HG03280 (cell line): Measurements from ENCODE around the gene KCNN3.

Experiments
- ATAC-seq: cut with Tn5 transposase; IDR thresholded peaks from one replicate; pipeline ENCODE4 v1.9.1; 2021; ENCODE audit warnings: mild to moderate bottlenecking, moderate library complexity; ENCODE audit not compliant: unreplicated experiment

KCNN3 gene

DNA sequence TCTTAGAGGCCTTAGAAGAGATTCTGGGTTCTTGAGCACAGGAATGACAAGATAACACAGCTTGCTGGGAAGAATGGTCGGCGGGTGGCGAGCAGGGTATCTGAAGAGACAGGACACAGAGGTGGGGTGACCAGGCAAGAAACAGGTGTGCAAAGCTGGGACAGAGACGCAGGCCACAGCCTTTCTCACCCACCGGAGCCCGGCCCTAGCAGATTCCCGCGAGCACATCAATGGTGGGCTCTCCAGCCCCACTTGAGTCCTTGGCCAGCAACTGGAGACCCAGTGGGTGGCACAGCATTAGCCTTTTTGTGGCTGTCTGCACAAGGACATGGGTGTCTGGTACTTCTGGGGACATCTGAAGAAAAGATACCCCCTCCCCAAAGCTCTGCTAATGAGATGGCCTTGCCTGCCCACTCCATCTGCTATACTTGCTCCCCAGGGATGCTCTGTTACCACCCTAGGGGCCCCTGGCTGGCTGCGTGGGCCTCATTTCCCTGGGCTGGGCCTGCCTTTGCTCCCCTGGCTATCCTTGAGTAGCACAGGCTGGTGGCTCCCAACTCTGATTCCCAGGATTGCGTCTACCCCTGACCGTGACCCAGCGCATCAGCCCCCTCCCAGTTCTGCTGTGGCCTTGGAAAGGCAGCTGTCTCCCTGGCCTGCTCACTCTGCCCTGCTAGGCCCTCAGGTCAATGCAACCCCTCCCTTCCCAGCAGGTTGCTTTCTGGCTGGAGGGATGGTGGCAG is 134.8 kb downstream of the KCNN3 start:
- ATAC-seq: no peak

DNA sequence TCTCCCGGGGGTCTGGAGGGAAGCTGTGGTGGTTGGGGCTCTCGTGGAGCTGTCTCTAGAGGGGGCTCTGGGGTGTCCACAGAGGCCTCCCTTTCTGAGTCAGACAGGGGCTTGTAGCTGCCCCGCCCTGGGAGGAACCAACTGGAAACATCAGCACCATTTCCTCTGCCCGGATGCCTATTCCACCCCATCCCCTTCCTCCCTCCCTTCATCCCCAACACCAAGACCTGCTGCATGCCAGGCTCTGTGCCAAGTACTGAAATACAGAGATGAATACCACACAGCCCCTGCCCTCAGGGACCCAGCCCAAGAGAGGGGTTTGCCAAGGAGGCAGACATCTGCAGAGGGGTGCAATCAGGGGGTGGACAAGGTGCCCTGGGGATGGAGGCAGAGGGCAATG is 136.5 kb downstream of the KCNN3 start:
- no peak for ATAC-seq

DNA sequence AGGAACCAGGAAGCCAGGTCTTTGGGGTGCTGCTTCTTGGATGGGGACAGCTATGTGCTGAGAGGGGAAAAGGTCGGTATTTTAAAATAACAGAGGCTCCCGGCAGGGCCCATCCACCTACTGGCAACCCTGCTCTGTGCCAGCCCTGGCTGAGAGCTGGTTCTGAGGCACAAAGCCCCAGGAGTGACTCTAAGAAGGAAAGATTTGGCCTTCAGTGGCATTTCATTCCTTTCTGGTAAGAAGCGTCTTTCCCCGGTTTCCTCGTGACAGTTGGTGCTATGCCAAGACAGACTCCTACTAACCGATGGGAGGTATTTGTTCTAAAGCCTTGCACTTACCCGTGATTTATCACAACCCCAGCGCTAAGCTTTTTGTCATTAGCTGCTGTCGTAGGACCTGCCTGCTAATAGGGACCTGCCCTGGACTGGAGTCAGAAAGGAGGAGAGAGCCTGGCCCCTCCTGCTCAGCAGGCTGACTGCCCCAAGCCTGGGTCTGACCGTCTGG is 139.0 kb downstream of the KCNN3 start:
- no peak for ATAC-seq

DNA sequence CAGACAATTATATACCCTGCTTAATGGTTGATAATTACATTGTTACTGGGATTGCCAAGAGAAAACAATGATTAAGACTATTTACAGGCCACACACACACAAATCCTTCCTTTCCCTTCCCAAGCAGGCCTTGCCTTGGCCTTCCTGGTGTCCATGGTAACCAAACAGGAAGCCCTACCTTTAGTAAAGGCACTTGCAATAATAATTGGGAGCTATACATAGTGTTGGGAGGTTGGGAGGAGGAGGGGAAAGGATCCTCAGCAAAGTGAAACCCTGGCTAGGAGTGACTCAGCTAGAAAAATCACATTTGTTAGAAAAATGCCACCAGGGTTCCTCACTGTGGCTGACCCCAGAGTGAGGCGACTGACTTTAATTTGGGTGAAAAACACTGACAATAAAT is 139.8 kb downstream of the KCNN3 start:
- no peak for ATAC-seq

DNA sequence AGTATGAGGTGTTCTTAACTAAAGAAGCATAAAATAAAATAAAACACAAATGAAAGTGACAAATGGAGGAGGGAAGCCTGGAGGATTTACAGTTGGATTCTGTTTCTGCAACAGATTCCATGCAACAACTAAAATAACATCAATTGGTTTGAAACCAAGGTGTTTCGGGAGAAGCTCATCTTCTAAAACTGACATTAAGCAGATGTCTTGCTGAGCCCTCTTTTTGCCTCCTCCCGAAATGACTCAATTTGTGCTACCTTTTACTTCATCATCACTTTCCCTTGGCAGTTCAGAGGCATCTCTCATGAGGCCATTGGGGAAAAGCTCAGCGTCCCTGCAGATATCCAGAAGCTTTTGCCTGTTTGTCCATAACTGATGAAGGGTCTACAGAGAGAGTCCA is 140.5 kb downstream of the KCNN3 start:
- no peak for ATAC-seq

DNA sequence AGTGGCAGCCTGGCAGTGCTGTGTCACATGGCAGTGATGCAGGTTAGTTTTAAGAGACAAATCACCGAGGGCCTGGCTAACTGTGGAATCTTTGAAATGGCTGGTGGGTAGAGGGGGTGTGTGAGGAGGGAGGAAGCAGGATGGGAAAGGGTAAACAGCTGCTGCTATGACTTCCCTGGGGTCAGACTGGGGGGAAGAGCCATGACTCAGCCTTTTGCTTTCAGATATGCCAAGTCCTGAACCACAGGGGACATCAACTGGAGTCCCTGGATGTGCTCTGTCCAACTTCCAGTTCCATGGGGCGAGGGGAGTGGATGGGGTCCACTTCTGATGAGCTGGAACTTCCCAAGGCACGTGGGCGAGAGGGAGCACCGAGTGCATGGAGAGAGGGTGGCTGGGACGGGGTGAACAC is 141.0 kb downstream of the KCNN3 start:
- ATAC-seq: no peak

DNA sequence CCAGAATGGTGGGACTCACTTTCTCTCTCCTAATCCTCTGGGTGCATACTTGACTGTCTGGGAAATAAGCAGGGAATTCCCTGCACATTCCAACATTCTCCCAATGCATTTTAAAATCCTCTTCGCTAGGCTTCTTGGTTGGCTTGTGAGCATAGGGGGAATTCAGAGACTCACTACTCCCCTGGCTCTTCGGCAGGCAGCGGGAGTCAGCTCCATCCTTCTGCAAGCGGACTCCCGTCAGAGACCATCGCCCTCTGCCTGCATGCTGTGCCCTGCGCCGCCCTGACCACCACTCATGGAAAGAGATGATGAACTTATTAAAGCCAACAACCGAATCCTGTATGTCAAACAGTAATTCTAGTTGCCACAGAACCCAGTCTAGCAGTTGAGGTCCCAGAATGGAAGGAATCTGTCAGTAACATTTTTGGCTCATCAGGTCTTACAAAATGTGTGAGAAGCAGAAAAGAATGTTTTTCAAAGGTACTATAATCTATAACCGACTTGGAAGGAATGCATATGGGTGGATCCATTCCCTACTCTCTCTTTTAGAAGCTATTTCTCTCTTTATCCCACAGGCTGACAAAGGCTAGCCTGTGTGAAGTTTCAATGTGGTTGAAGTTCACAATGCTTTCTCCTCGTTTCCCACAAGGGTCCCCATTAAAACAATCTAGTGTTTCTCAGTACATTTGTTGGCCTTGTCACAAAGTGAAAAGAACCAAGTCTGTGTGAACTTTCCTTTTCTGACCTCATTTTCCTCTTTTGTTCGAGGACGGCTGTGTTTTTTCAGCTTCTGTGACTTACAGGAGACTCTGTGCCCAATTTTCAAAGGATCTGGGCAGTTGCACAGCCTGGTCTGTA is 143.0 kb downstream of the KCNN3 start:
- ATAC-seq: no peak

DNA sequence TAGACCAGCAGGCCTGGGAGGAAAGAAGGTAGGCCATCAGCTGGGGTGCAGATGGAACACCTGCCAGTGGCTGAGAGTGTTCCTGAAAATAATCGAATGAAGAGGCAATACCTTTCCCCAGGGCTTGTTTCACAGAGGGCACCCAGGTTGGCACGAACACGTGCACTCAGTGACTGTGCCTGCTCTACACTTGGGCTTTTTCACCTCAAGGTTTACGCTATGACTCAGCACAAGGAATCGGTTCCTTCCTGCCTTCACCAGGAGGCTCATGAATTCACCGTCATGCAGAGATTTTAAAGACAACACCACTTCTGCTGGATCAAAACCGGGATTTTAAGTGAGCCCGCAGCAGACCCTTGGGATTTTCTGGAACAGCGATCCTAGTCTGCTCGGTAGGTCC is 143.6 kb downstream of the KCNN3 start:
- ATAC-seq: no peak

DNA sequence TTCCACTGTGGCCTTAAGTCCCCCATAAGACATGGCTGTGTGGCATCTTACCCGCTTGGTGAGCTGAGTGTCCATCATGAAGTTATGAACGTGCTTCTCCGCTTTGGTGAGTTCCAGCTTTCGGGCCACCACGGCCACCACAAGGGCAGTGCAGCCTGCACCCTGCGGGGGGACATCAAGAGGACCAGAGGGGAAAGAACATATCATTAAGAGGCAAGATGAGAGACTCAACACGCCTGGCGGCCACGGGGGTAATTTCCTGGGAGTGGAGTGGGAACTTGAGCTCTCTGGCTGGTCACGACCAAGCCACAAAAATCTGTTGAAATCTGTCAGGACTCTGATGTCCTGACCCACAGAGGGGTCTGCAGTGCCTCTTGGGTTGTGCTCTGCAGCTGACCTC is 144.2 kb downstream of the KCNN3 start:
- ATAC-seq: no peak

DNA sequence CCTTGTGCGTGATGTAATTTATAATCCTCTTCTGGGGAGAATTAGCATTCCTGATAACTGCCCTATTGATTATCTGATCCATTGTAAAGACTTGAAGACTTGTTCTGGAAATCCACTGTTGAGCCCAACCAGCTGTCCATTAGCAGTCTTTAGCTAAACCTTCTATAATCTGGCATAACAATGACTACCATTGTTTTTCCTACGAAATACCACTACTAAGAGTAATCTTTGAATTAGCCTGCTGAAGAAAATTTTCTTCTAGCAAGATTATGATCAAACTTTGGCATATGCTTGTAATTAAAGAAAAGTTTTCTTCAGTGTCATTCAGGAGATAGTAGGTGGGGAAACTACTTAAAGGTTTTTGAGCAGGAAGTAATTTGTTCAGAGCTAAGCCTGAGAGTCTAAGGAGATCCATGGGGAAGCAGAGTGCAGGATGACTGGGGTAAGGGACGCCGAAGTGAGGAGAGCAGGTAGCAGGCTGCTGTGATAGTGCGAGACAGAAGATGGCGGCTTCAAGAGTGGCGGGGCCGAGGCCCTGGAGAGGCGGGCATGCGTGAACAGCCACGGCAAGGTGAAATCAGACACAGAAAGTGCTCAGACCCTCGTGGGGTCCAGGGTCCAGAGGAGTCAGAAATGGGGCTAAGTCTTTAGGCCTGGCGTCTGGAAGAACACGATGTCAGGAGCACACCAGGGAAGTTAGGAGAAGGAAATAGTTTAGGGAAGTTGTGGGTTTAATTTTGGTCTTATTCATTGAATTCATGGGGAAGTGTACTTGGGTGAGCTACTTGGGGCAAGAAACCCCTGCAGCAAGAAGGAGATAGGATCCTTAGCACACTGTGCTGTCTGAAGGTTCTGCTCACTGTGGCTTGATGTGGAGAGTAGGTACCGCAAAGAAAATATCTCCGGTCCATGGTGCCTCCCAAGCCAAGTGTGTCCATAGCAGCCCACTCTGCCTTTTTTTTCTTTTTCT is 149.5 kb downstream of the KCNN3 start:
- ATAC-seq: no peak

DNA sequence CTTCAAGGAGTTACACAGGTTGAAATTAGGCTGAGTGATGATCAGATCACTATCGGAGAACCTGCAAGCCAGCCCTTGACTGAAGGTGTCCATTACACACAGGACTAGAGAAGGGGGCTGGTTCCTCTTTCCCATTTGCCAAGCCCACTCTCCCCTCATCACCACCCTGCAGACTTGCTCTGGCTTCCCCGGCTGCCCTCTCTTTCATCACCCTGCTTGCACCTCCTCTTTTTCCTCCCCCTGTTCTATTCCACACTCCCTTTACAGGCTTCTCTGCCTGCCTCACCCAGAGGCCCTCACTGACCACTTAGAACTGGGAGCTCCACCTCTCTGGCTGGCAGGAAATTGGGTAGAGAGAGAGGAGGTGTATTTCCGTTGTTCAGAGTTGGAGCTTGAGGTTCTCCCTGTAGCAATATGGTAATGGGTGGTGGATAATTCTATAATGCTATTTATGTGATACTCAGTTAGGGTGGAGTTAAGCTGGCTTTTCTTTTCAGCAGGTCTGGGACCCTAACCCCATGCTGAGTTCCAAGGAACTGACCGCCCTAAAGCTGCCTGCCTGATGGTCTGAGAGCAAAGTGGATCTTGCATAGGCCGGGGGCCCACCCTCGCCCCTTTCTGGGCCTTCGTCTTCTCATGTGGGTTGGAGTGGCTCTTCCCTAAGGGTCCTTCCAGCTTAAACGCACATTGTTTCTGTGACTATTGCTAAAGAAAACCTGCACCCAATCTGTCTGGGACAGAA is 150.3 kb downstream of the KCNN3 start:
- no peak for ATAC-seq

DNA sequence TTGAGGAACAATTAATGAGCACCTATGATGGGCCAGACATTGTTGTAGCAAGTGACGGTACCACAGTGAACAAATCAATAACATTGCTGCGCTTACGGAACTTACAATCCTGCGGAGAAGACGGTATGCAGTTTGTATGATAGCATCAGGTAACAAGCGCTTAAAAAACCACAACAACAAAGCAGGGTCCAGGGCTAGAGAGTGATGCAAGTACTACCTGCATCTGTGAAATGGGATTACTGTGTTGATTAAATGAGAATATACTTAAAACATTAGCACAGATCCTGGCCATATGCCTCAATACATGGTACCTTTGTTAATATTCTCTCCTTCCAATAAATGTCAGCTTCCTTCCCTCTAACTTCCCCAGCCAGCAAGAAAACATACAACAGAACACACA is 151.5 kb downstream of the KCNN3 start:
- no peak for ATAC-seq

DNA sequence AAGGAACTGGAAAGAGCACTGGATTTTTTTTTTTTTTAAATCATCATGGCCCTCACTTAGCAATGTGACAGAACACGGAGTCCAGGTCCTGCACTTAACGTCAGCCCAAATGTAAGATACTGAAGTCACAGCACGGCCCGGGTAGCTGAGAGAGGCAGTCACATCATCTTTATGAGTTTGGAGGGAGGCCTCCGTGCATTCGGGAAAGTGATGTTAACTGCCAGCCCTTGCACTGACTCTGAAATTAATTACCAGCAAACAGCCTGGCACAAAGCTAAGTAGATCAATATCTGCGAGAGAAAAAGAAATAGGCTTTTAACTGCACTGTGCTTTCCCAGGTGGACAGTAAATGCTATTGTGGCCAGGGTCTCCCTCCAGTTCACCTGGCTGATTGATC is 152.6 kb downstream of the KCNN3 start:
- no peak for ATAC-seq

DNA sequence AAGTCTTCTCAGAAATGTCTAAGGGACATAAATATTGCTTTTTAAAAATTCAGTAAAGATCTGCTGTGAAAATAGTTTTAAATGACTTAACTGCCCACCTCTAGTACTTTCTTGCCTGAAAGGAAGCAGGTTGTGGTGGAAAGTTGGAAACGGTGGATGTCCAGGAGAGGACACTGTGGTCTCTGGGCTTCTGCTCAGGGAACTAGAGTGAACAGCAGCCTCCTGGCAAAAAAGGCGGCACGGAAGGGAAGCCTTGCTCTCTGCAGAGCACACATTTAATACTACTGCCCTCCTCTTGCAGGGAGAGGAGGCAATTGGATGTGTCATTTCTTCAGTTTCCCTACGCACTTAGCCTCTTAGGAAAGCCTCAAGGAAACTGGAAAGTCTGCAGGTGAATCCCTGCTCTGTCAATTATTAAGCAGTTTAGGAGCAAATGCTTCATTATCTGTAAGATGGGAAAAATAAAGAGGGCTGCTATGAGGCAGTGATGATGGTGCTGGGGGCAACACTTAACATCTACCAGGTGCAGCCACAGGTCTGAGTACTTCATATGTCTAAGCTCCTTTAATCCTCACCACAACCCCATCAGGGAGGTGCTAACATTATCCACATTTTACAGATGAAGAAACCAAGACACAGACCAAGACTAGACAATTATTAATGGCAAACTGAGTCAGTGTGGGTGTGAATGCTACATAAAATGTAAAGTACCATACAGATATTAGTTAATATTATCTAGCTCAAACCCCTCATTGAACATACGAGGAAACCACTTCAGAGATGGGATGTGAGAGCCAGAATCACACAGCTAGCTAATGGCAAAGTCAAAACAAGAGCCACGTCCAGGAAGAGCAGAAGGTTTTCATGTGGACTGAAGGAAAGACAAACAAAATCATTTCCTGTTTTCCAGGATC is 153.2 kb downstream of the KCNN3 start:
- no peak for ATAC-seq

DNA sequence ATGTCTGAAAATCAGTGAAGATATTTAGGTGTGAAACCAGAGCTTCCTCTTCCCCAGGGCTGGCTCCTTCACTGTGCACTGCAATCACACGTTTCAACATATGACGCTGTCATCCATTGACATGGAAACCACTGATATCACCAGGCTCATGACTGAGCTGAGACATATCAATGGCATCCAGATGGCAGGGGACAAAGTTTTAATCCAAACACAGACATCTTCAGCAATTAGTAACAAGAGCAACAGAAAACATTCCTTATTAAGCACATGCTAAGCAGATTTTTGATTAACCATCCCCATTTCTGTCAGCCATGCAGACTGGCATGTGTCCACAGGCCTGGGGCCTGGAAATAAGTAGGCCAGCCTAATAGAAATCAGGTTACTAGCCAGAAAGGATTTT is 154.1 kb downstream of the KCNN3 start:
- no peak for ATAC-seq

DNA sequence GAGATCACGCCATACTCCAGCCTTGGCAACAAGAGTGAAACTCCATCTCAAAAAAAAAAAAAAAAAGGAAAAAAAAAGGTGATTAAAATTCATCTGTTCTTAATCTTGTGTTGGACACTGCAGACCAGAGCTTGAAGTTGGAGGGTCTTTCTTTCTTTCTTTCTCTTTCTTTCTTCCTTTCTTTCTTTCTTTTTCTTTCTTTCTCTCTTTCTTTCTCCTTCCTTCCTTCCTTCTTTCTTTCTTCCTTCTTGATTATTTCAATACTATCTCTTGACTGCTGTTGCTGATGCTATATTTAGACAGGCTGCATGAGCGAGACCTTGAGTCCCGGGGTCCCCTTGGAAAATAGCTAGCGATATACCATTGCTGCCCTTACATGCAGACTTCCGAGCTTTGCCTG is 154.7 kb downstream of the KCNN3 start:
- ATAC-seq: no peak

DNA sequence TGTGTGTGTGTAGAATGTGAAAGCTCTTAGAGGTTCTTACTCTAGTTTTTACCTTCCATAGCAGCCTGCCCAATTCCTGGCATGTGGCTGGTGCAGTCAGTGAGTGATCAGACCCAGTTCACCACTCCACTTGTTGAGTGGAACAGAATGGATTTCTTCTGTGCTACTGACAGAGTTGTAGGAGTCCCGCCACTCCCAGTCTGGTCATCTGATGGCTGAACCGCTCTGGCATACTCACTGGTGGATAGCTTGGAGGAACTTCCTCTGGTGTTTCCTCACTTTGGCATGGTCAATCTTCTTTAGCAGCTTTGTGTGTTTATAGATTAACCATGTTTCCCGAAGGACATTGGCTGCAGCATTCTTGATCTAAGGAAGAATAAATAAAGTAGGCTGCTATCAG is 155.4 kb downstream of the KCNN3 start:
- ATAC-seq: no peak

DNA sequence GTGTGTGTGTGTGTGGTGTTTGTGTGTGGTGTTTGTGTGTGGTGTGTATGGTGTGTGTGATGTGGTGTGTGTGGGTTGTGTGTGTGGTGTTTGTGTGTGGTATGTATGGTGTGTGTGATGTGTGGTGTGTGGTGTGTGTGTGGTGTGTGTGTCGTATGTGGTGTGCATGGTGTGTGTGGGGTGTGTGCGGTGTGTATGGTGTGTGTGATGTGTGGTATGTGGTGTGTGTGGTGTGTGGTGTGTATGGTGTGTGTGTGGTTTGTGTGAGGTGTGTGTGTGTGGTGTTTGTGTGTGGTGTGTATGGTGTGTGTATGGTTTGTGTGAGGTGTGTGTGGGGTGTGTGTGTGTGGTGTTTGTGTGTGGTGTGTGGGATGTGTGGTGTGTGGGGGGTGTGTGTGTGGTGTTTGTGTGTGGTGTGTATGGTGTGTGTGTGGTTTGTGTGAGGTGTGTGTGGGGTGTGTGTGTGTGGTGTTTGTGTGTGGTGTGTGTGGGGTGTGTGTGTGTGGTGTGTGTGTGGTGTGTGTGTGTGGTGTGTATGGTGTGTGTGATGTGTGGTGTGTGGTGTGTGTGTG is 155.9 kb downstream of the KCNN3 start:
- ATAC-seq: no peak

DNA sequence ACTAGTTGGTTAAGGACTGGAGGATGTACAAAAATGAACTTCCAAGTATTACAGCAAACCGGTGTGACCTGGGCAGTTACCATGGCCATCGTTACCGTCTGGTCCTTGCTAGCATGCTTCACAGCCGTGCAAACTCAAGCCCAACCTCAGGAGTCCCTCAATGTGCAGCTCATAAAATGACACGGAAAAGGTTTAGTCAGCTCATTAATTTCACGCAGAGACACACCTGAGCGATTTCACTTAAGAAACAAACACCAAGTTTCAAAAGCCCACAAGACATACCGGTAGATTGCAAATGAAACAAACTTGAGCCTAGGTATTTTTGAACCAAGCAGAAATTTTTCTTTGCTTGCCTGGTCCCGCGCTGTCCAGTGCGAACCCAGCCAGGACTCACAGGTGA is 157.1 kb downstream of the KCNN3 start:
- no peak for ATAC-seq
